HEK293 (cell line): Measurements from ENCODE around the gene TRMT1.

Experiments used
- EGR2 ChIP-seq: fragments of 450-650 bp; formaldehyde crosslinking; IDR thresholded peaks from 2 replicates; pipeline ENCODE4 v1.5.1; 2016; ENCODE audit warnings: low read depth, missing biosample characterization, missing genetic modification characterization
- INSM2 ChIP-seq: fragments of 450-650 bp; formaldehyde crosslinking; IDR thresholded peaks from 2 replicates; pipeline ENCODE4 v1.5.1; 2016; ENCODE audit warnings: missing biosample characterization, missing genetic modification characterization
- KLF17 ChIP-seq: fragments of 450-650 bp; formaldehyde crosslinking; IDR thresholded peaks from 2 replicates; pipeline ENCODE4 v1.5.1; 2016; ENCODE audit warnings: missing biosample characterization, missing genetic modification characterization
- PBX3 ChIP-seq: sonication (generic); formaldehyde crosslinking; IDR thresholded peaks from 2 replicates; pipeline ENCODE4 v1.8.1; 2022; ENCODE audit warnings: mild to moderate bottlenecking, moderate library complexity, missing genetic modification reagents
- PRDM2 ChIP-seq: fragments of 450-650 bp; formaldehyde crosslinking; IDR thresholded peaks from 2 replicates; pipeline ENCODE4 v1.5.1; 2016; ENCODE audit warnings: missing biosample characterization, missing genetic modification characterization, borderline replicate concordance
- SCRT2 ChIP-seq: fragments of 450-650 bp; formaldehyde crosslinking; IDR thresholded peaks from 2 replicates; pipeline ENCODE4 v1.5.1; 2016; ENCODE audit warnings: missing biosample characterization, missing genetic modification characterization
- SP2 ChIP-seq: fragments of 450-650 bp; formaldehyde crosslinking; IDR thresholded peaks from 2 replicates; pipeline ENCODE4 v1.5.1; 2016; ENCODE audit warnings: missing biosample characterization, missing genetic modification characterization
- TSHZ1 ChIP-seq: fragments of 450-650 bp; formaldehyde crosslinking; IDR thresholded peaks from 2 replicates; pipeline ENCODE4 v1.5.1; 2016; ENCODE audit warnings: missing biosample characterization, missing genetic modification characterization, borderline replicate concordance
- ZBTB6 ChIP-seq: fragments of 450-650 bp; formaldehyde crosslinking; IDR thresholded peaks from 2 replicates; pipeline ENCODE4 v1.5.1; 2017; ENCODE audit warnings: missing biosample characterization, missing genetic modification characterization
- ZNF112 ChIP-seq: fragments of 450-650 bp; formaldehyde crosslinking; IDR thresholded peaks from 2 replicates; pipeline ENCODE4 v1.5.0; 2017; ENCODE audit warnings: missing biosample characterization, missing genetic modification characterization
- ZNF121 ChIP-seq: fragments of 450-650 bp; formaldehyde crosslinking; IDR thresholded peaks from 2 replicates; pipeline ENCODE4 v1.5.1; 2016; ENCODE audit warnings: missing biosample characterization, missing genetic modification characterization
- ZNF146 ChIP-seq: fragments of 450-650 bp; formaldehyde crosslinking; IDR thresholded peaks from 2 replicates; pipeline ENCODE4 v1.5.1; 2016; ENCODE audit warnings: missing biosample characterization, missing genetic modification characterization
- ZNF202 ChIP-seq: fragments of 450-650 bp; formaldehyde crosslinking; IDR thresholded peaks from 2 replicates; pipeline ENCODE4 v1.5.1; 2016; ENCODE audit warnings: missing biosample characterization, missing genetic modification characterization, borderline replicate concordance
- ZNF223 ChIP-seq: fragments of 450-650 bp; formaldehyde crosslinking; IDR thresholded peaks from 2 replicates; pipeline ENCODE4 v1.5.1; 2016; ENCODE audit warnings: missing biosample characterization, missing genetic modification characterization
- ZNF23 ChIP-seq: fragments of 450-650 bp; formaldehyde crosslinking; IDR thresholded peaks from 2 replicates; pipeline ENCODE4 v1.5.1; 2016; ENCODE audit warnings: missing biosample characterization, missing genetic modification characterization, borderline replicate concordance
- ZNF324 ChIP-seq: fragments of 450-650 bp; formaldehyde crosslinking; IDR thresholded peaks from 2 replicates; pipeline ENCODE4 v1.5.1; 2016; ENCODE audit warnings: missing biosample characterization, missing genetic modification characterization
- ZNF341 ChIP-seq: fragments of 450-650 bp; formaldehyde crosslinking; IDR thresholded peaks from 2 replicates; pipeline ENCODE4; 2016; ENCODE audit warnings: low read depth, missing biosample characterization, missing genetic modification characterization
- ZNF544 ChIP-seq: fragments of 450-650 bp; formaldehyde crosslinking; IDR thresholded peaks from 2 replicates; pipeline ENCODE4 v1.5.0; 2017; ENCODE audit warnings: missing biosample characterization, missing genetic modification characterization
- ZNF555 ChIP-seq: fragments of 450-650 bp; formaldehyde crosslinking; conservative IDR thresholded peaks from 2 replicates; pipeline ENCODE4 v1.5.1; 2017; ENCODE audit warnings: missing biosample characterization, mild to moderate bottlenecking, missing genetic modification characterization, inconsistent platforms
- ZNF610 ChIP-seq: fragments of 450-650 bp; formaldehyde crosslinking; IDR thresholded peaks from 2 replicates; pipeline ENCODE4 v1.5.1; 2016; ENCODE audit warnings: missing biosample characterization, missing genetic modification characterization, borderline replicate concordance
- ZSCAN5A ChIP-seq: fragments of 450-650 bp; formaldehyde crosslinking; IDR thresholded peaks from 2 replicates; pipeline ENCODE4 v1.5.1; 2016; ENCODE audit warnings: missing biosample characterization, missing genetic modification characterization

The TRMT1 gene

GRCh38 chr19:13151605-13152355 is 35.2 kb upstream of the TRMT1 start (continued):
- no peak for TF ChIP-seq ZNF610 (tag by site-specific recombination)
- TF ChIP-seq ZNF544 (tag by site-specific recombination), result no peak
- no peak for TF ChIP-seq ZNF112 (tag by site-specific recombination)
- TF ChIP-seq ZNF121 (tag by site-specific recombination), result no peak
- TF ChIP-seq ZNF341 (tag by site-specific recombination), result peak; percentile 83
- TF ChIP-seq ZNF202, result no peak
- no peak for TF ChIP-seq INSM2 (tag by site-specific recombination)
- no peak for TF ChIP-seq ZNF223
- peak; percentile 47 for TF ChIP-seq KLF17 (tag by site-specific recombination)
- TF ChIP-seq SP2 (tag by site-specific recombination), result peak; percentile 88
- TF ChIP-seq EGR2 (tag by site-specific recombination), result peak; percentile 42
- TF ChIP-seq PRDM2 (tag by site-specific recombination), result no peak
- TF ChIP-seq ZSCAN5A (tag by site-specific recombination), result 0 out of 2 replicates have a peak, but pooled peaks have one; percentile 27
- peak; percentile 43; the same call in 1 of the 2 replicates for TF ChIP-seq ZNF324 (tag by site-specific recombination)
- TF ChIP-seq SCRT2 (tag by site-specific recombination), result no peak
- no peak for TF ChIP-seq ZNF146 (tag by site-specific recombination)
- TF ChIP-seq ZNF555, result no peak
- TF ChIP-seq TSHZ1 (tag by site-specific recombination), result no peak
- TF ChIP-seq ZBTB6 (tag by site-specific recombination), result no peak
- TF ChIP-seq ZNF23 (tag by site-specific recombination), result no peak
- no peak for TF ChIP-seq PBX3 (CRISPR knock-in tag)
